Loucy (cell line): ENCODE results near the gene ENTPD3.

Source experiments
- EZH2phosphoT487 ChIP-seq: fragments of 200-600 bp; IDR thresholded peaks from 2 replicates; pipeline ENCODE4 v1.6.1; 2018; ENCODE audit warnings: antibody characterized with exemption, mild to moderate bottlenecking, moderate library complexity, borderline replicate concordance
- TF ChIP-seq, protein P1 (sequence below): fragments of 200-600 bp; sonication (generic); conservative IDR thresholded peaks from 2 replicates; pipeline ENCODE4 v1.5.1; 2014; ENCODE audit warnings: mild to moderate bottlenecking, antibody characterized with exemption, low read length

DNA sequence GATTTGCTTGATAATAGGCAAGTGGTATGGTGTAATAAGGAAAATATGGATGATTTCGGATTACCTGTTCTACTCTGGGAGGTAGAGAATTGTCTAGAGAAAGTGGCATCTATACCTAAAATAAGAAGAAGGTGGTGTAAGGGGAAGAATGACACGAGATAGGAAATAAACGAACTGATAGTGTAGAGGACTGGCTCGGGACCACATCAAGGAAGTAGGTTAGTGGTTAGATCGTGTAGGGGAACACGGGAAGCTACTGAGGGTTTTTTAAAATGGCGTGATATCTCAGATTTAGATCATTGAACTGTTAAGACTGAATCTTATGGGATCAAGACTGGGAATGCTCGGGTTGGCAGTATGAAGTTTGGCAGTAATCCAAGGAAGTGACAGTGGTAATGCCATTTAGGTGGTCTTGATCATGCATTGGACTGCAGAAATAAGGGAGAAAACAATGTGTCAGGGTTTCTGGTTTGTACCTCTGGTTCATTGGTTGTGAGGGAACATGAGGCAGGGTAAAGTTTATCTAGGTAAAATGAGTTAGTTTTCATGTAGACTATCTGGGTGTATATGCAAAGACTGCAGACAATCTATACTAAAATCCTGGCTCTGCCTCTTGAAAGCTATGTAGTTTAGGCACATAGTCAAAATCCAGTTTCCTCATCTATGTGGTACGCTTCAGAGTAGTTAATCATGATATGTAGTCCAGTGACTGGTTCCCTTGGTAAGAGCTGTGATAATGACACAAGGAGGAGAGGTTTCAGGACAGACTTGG, 77.5 kb downstream of the ENTPD3 start:
- TF ChIP-seq, protein P1, sequence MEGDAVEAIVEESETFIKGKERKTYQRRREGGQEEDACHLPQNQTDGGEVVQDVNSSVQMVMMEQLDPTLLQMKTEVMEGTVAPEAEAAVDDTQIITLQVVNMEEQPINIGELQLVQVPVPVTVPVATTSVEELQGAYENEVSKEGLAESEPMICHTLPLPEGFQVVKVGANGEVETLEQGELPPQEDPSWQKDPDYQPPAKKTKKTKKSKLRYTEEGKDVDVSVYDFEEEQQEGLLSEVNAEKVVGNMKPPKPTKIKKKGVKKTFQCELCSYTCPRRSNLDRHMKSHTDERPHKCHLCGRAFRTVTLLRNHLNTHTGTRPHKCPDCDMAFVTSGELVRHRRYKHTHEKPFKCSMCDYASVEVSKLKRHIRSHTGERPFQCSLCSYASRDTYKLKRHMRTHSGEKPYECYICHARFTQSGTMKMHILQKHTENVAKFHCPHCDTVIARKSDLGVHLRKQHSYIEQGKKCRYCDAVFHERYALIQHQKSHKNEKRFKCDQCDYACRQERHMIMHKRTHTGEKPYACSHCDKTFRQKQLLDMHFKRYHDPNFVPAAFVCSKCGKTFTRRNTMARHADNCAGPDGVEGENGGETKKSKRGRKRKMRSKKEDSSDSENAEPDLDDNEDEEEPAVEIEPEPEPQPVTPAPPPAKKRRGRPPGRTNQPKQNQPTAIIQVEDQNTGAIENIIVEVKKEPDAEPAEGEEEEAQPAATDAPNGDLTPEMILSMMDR = no peak
- no peak for TF ChIP-seq EZH2phosphoT487
